Thyroid gland (tissue), 4 donors: ENCODE measurements around the gene GPR107.
"Not testable (repeated sequence)": the region's sequence is repeated elsewhere in the genome, so short reads cannot be mapped to it uniquely, and the experiment has no call there.

Source experiments
- CTCF ChIP-seq, 6 experiments: fragments of 200-600 bp in 3 of 6; fragments of 450-650 bp in 3 of 6; sonication (generic) in 3 of 6; IDR thresholded peaks; one replicate each; pipeline ENCODE4 v1.5.1; 2016 to 2019; ENCODE audit warnings: antibody characterized with exemption in 6 of 6, mild to moderate bottlenecking in 2 of 6, inconsistent platforms in 1 of 6, moderate library complexity in 1 of 6
- POLR2A ChIP-seq, 2 donors: fragments of 450-650 bp; IDR thresholded peaks; one replicate each; pipeline ENCODE4 v1.6.1; 2017; ENCODE audit warnings: antibody characterized with exemption in 2 of 2, mild to moderate bottlenecking in 2 of 2, moderate library complexity in 1 of 2

DNA sequence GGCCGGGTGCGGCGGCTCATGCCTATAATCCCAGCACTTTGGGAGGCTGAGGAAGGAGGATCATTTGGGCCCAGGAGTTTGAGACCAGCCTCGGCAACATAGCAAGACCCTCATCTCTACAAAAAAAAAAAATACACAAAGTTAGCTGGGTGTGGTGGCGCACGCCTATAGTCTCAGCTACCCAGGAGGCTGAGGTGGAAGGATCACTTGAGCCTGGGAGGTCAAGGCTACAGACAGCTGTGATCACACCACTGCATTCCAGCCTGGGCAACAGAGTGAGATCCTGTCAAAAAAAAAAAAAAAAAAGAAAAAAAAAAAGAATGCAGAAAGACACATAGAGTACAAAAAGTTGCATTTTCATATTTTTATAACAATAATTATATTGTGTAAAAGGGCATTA lies 46.8 kb upstream of the GPR107 start:
- TF ChIP-seq CTCF, POLR2A (IDR thresholded peaks at IDR 0.05): not testable (repeated sequence)
